ENCODE measurements around the gene CCDC85C.

CCDC85C gene

GRCh38 chr14:99540196-99541032 is 63.6 kb downstream of the CCDC85C start:
- no peak for DNase-seq (ENCODE audit: low read depth in 2 of 2)

GRCh38 chr14:99539491-99539890 is 64.5 kb downstream of the CCDC85C start:
- no peak for DNase-seq (ENCODE audit: low read depth in 2 of 2)

GRCh38 chr14:99538733-99539132 is 65.3 kb downstream of the CCDC85C start:
- DNase-seq (ENCODE audit: low read depth in 2 of 2), result no peak

- DNase-seq (ENCODE audit: low read depth in 2 of 2), result no peak
Measured at GRCh38 chr14:99538275-99538674, 65.7 kb downstream of the CCDC85C start.

- no peak for DNase-seq (ENCODE audit: low read depth in 2 of 2)
Measured at GRCh38 chr14:99537399-99537798, 66.6 kb downstream of the CCDC85C start.

GRCh38 chr14:99535908-99536778 is 67.9 kb downstream of the CCDC85C start:
- no peak for DNase-seq (ENCODE audit: low read depth in 2 of 2)

- no peak for DNase-seq (ENCODE audit: low read depth in 2 of 2)
Measured at GRCh38 chr14:99535448-99535847, 68.6 kb downstream of the CCDC85C start.

GRCh38 chr14:99534863-99535262 is 69.1 kb downstream of the CCDC85C start:
- DNase-seq (ENCODE audit: low read depth in 2 of 2), result no peak

- DNase-seq (ENCODE audit: low read depth in 2 of 2), result no peak
Measured at GRCh38 chr14:99534333-99534732, 69.7 kb downstream of the CCDC85C start.

GRCh38 chr14:99532310-99532709 is 71.7 kb downstream of the CCDC85C start:
- DNase-seq (ENCODE audit: low read depth in 2 of 2), result no peak

- DNase-seq (ENCODE audit: low read depth in 2 of 2), result no peak
Measured at GRCh38 chr14:99531251-99532096, 72.5 kb downstream of the CCDC85C start.

- DNase-seq (ENCODE audit: low read depth in 2 of 2), result no peak
Measured at GRCh38 chr14:99530407-99531155, 73.4 kb downstream of the CCDC85C start.

GRCh38 chr14:99529899-99530298 is 74.1 kb downstream of the CCDC85C start:
- DNase-seq (ENCODE audit: low read depth in 2 of 2), result no peak

- DNase-seq (ENCODE audit: low read depth in 2 of 2), result no peak
Measured at GRCh38 chr14:99527427-99528076, 76.5 kb downstream of the CCDC85C start.

- DNase-seq (ENCODE audit: low read depth in 2 of 2), result no peak
Measured at GRCh38 chr14:99527026-99527425, 77.0 kb downstream of the CCDC85C start.

GRCh38 chr14:99525699-99526080 is 78.3 kb downstream of the CCDC85C start:
- DNase-seq (ENCODE audit: low read depth in 2 of 2), result no peak

- DNase-seq (ENCODE audit: low read depth in 2 of 2), result no peak
Measured at GRCh38 chr14:99524804-99525698, 79.0 kb downstream of the CCDC85C start.

GRCh38 chr14:99524091-99524661 is 79.8 kb downstream of the CCDC85C start:
- no peak for DNase-seq (ENCODE audit: low read depth in 2 of 2)

GRCh38 chr14:99523704-99524055 is 80.3 kb downstream of the CCDC85C start:
- DNase-seq (ENCODE audit: low read depth in 2 of 2), result no peak

Measured in activated CD8-positive, alpha-beta memory T cell treated with anti-CD3 and anti-CD28 coated beads for 4 hours (primary cell).